GM04504 (cell line): ENCODE data around the gene KNDC1.

Experiments
- DNase-seq: peaks from one replicate; pipeline ENCODE4 v3.0.0-alpha.2; 2012; ENCODE audit warnings: low read depth

Gene KNDC1

GRCh38 chr10:133177380-133178157, 17.6 kb downstream of the KNDC1 start:
- no peak for DNase-seq

GRCh38 chr10:133178357-133179127, 18.5 kb downstream of the KNDC1 start:
- DNase-seq, result no peak

- DNase-seq, result no peak
These were observed 19.1 kb downstream of the KNDC1 start for GRCh38 chr10:133179128-133179520.

- no peak for DNase-seq
These were observed 19.6 kb downstream of the KNDC1 start for GRCh38 chr10:133179651-133180050.

DNA sequence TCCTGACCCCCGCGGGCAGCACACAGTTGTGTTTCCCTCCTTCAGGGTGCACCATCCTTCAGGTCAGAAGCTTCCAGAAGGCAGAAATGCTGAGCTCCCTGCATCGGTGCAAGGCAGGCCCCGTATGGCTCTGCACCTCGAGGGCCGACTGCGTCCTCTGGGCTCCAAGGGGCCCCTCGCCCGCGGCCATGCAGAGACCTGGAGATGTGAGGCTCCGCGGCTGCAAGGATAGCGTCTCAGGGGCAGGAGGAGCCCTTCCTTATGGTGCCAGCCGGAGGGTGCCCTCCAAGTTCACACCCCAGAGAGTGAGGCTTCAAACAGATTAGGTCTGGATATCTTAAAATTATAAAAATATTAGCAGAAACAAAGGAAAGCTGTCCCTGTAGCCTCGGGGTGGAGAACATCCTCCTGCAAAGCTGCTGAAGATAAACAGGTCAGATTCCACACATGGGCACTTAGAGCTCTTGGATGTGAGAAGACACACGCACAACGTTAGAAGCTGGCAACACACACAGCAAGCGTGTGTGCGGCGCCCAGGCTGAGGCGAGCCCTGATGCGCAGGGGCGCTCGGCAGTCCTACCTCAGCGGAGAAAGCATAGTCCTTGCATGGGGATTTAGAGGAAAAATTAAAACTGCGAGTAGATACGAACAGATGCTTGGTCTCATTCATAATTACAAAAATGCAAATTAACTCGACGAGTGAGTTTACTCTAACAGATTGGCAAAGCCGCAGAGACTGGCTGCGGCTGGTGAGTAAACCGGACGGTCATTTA, 20.4 kb downstream of the KNDC1 start:
- DNase-seq, result no peak

GRCh38 chr10:133180965-133181639, 21.1 kb downstream of the KNDC1 start:
- no peak for DNase-seq

DNA sequence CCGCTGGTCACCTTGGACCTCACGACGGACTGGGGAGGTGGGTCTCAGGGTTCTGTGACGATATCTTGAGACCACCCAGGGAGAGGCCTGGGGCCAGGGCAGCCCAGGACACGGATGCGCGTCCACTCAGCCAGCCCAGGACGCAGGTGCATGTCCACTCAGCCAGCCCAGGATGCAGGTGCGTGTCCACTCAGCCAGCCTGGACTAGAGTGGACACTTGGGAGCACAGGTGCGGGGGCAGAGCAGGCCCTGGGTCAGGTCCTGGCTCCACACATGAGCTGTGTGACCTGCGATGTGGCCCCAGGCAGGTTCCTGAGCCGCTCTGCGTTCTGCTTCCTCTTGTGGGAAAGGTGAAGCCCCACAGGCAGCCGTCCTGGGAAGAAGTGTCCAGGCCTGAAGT, 22.2 kb downstream of the KNDC1 start:
- no peak for DNase-seq

DNA sequence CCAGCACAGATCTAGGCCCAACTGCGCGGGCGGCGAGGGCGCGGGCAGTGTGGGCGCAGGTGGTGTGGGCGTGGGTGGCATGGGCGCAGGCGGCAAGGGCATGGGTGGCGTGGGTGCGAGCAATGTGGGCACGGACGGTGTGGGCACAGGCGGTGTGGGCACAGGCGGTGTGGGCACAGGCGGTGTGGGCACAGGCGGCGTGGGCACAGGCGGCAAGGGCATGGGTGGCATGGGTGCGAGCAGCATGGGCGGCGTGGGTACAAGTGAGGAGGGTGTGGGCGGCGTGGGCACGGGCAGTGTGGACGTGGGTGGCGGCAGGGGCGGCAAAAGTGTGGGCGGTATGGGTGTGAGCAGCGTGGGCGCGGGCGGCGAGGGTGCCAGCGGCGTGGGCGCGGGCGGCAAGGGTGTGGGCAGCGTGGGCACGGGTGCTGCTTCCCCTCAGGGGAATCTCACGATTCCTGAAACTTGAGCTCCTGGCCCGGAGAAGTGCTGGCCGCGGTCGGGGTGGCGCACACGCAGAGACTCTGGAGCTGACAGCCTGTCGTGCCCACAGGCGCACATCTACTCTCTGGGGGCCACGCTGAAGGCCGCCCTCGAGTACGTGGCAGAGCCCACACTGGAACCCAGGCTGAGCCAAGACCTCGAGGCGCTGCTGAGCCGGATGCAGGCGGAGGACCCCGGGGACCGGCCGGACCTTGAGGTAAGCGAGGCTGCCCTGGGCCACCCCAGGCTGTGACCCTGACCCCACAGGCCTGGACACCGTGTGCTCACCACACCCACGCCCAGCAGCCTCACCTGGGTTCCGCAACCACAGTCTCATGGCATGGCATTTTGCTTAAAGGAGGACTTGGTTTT, 23.0 kb downstream of the KNDC1 start:
- DNase-seq, result no peak

- no peak for DNase-seq
These were observed 23.8 kb downstream of the KNDC1 start for GRCh38 chr10:133183646-133184378.

DNA sequence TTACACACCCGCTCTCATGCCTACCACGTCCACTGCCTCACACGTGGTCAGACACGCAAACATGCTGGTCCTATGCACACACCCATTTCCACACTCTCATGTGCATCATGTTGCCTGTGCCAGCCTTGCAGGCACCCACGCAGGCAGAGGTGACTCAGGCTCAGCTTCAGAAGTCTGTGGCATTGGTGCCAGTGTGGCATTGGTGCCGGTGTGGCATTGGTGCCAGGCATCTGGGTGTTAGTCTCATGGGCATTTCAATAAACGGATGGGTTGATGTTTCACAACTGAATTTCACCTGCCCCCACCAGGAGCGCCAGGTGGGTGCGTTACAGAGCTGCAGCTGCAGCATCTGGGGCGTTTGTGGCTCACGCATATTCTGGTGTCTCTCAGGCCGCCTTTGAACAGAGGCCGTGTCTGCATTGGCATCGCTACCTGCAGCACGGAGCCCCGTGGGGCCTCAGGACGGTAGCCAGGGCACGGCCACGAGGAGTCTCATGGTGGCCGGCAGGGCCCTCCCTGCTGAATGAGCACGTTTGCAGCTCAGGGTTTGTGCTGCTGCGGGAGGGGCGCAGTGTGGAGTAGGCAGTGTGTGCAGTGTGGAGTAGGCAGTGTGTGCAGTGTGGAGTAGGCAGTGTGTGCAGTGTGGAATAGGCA, 24.7 kb downstream of the KNDC1 start:
- no peak for DNase-seq

DNA sequence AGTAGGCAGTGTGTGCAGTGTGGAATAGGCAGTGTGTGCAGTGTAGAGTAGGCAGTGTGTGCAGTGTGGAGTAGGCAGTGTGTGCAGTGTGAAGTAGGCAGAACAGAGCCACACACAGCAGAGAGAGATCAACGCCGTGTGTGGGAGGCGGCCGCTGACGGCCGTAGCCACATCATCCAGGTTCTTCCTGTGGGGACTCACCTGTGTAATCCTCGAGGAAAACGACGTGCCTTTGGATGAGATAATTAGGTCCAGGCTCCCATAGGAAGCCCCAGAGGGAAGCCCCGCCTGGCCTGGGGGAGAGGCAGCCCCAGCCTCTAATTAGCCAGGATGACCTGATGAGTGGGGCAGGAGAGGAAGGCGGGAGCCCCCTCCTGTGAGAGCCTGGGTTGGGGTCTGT, 25.4 kb downstream of the KNDC1 start:
- DNase-seq, result no peak

GRCh38 chr10:133185916-133186315, 25.9 kb downstream of the KNDC1 start:
- DNase-seq, result no peak

DNA sequence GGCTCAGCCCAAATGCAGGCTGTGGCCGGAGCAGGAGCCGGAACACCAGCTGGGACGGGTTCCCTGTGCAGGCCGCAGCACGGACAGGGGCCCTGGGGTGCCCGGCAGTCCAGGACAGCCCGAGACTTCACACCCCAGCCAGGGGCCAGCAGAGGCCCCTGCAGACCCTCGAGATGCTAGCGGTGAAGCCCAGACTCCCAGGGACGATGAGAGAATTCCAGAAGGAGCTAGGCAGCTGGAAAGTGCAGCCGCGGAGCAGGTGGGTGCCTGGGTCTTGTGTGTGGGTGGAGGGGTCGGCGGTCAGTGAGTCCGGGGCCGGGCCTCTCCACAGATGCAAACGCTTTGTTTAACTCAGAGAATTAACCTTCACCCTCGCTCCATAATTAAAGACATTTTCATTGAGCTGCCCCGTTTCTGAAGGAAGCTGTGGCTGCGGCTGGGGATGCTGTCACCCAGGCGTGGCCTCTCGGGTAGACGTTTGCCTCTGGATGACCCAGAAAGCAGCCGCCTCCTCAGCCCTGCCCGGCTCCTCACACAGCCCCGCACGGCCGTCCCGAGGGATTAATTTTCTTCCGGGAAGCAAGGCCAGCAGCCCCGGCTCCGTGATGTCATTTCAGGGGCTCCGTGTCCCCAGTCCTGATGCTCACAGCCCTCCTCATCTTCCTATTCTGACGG, 26.5 kb downstream of the KNDC1 start:
- DNase-seq, result no peak

GRCh38 chr10:133187091-133187905, 27.3 kb downstream of the KNDC1 start:
- DNase-seq, result no peak

GRCh38 chr10:133187906-133188681, 28.1 kb downstream of the KNDC1 start:
- DNase-seq, result no peak

GRCh38 chr10:133189256-133189655, 29.2 kb downstream of the KNDC1 start:
- no peak for DNase-seq

GRCh38 chr10:133189726-133190125, 29.7 kb downstream of the KNDC1 start:
- no peak for DNase-seq

DNA sequence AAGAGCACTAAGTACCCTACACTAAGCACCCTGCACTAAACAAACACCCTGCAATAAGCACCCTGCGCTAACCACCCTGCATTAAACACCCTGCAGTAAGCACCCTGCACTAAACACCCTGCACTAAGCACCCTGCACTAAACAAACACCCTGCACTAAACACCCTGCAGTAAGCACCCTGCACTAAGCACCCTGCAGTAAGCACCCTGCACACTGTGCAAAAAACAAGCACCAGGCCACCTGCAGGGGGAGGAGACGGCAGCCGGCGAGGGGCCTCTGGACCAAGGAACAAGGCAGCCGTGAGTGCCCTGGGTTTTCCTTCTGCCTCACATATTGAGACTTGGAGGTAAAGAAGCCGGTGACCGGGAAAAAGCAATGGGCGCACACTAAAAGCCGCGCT, 30.2 kb downstream of the KNDC1 start:
- no peak for DNase-seq
